H9 (cell line): ENCODE results near the gene SLC17A2. TPM values are rescaled to one million over a fixed set of nuclear protein-coding genes. Genes with fewer than 3 reads are reported as not detected.

Source experiments
- DNase-seq: peaks from one replicate; pipeline ENCODE4 v3.0.0-alpha.2; 2017
- H2AFZ ChIP-seq: one replicate; pipeline ENCODE4 v1.6.1; 2013; ENCODE audit warnings: mild to moderate bottlenecking, low read length, control low read depth, moderate library complexity
- H2AK5ac ChIP-seq: 2 replicates; pipeline ENCODE4 v1.6.1; 2013; ENCODE audit warnings: low read length, control low read depth, mixed read lengths; ENCODE audit not compliant: insufficient read length
- H2BK120ac ChIP-seq: one replicate; pipeline ENCODE4 v1.6.1; 2013; ENCODE audit warnings: low read depth, mild to moderate bottlenecking, low read length, control low read depth, inconsistent platforms; ENCODE audit not compliant: poor library complexity, severe bottlenecking
- H2BK12ac ChIP-seq: 2 replicates; pipeline ENCODE4 v1.6.1; 2013; ENCODE audit warnings: low read length, control low read depth, mixed read lengths, low read depth; ENCODE audit not compliant: insufficient read length
- H2BK15ac ChIP-seq: 2 replicates; pipeline ENCODE4 v1.6.1; 2013; ENCODE audit warnings: low read depth, low read length, control low read depth
- H2BK20ac ChIP-seq: one replicate; pipeline ENCODE4 v1.6.1; 2013; ENCODE audit warnings: low read depth, mild to moderate bottlenecking, low read length, control low read depth, inconsistent platforms; ENCODE audit not compliant: poor library complexity, severe bottlenecking
- H2BK5ac ChIP-seq: 2 replicates; pipeline ENCODE4 v1.6.1; 2013; ENCODE audit warnings: low read length, control low read depth, mixed read lengths; ENCODE audit not compliant: insufficient read length
- H3K14ac ChIP-seq: 2 replicates; pipeline ENCODE4 v1.6.1; 2013; ENCODE audit warnings: low read length, control low read depth; ENCODE audit not compliant: insufficient read depth
- H3K18ac ChIP-seq: 2 replicates; pipeline ENCODE4 v1.6.1; 2013; ENCODE audit warnings: low read depth, mild to moderate bottlenecking, mixed read lengths, low read length, control low read depth; ENCODE audit not compliant: insufficient read length
- H3K23ac ChIP-seq: 2 replicates; pipeline ENCODE4 v1.6.1; 2013; ENCODE audit warnings: low read length, control low read depth, mixed read lengths, low read depth; ENCODE audit not compliant: insufficient read length
- H3K23me2 ChIP-seq: 2 replicates; pipeline ENCODE4 v1.6.1; 2013; ENCODE audit warnings: low read depth, mild to moderate bottlenecking, mixed read lengths, low read length, control low read depth; ENCODE audit not compliant: insufficient read length, poor library complexity, severe bottlenecking
- H3K27ac ChIP-seq: 2 replicates; pipeline ENCODE4 v1.5.1; 2013; ENCODE audit warnings: low read length, control low read depth, mixed read lengths, low read depth; ENCODE audit not compliant: insufficient read length
- H3K27me3 ChIP-seq: 2 replicates; pipeline ENCODE4 v1.6.1; 2013; ENCODE audit warnings: low read length, control low read depth, inconsistent platforms; ENCODE audit not compliant: insufficient read depth
- H3K4ac ChIP-seq: 2 replicates; pipeline ENCODE4 v1.6.1; 2013; ENCODE audit warnings: low read depth, mild to moderate bottlenecking, control low read depth, inconsistent platforms, low read length, moderate library complexity
- H3K4me1 ChIP-seq: 2 replicates; pipeline ENCODE4 v1.6.1; 2013; ENCODE audit warnings: low read length, control low read depth, inconsistent platforms; ENCODE audit not compliant: insufficient read depth
- H3K4me2 ChIP-seq: 2 replicates; pipeline ENCODE4 v1.6.1; 2013; ENCODE audit warnings: low read length, control low read depth, mixed read lengths; ENCODE audit not compliant: insufficient read length, insufficient read depth
- H3K56ac ChIP-seq: 2 replicates; pipeline ENCODE4 v1.6.1; 2013; ENCODE audit warnings: low read depth, mild to moderate bottlenecking, mixed read lengths, low read length, control low read depth; ENCODE audit not compliant: insufficient read length
- H3K79me1 ChIP-seq: 2 replicates; pipeline ENCODE4 v1.6.1; 2013; ENCODE audit warnings: low read depth, mild to moderate bottlenecking, moderate library complexity, low read length, control low read depth, inconsistent platforms; ENCODE audit not compliant: insufficient read depth, poor library complexity, severe bottlenecking
- H3K79me2 ChIP-seq: 2 replicates; pipeline ENCODE4 v1.6.1; 2013; ENCODE audit warnings: low read length, control low read depth, inconsistent platforms; ENCODE audit not compliant: insufficient read depth
- H3K9ac ChIP-seq: 2 replicates; pipeline ENCODE4 v1.6.1; 2013; ENCODE audit warnings: low read length, control low read depth, mixed read lengths; ENCODE audit not compliant: insufficient read length; ENCODE audit errors: extremely low read depth
- H3K9me3 ChIP-seq: one replicate; pipeline ENCODE4 v1.6.1; 2013; ENCODE audit warnings: low read depth, low read length, inconsistent platforms; ENCODE audit not compliant: control insufficient read depth
- H3T11ph ChIP-seq: one replicate; pipeline ENCODE4 v1.6.1; 2013; ENCODE audit warnings: mild to moderate bottlenecking, low read length, control low read depth, inconsistent platforms
- H4K20me1 ChIP-seq: one replicate; pipeline ENCODE4 v1.6.1; 2013; ENCODE audit not compliant: control insufficient read depth, insufficient read length, insufficient read depth
- H4K5ac ChIP-seq: 2 replicates; pipeline ENCODE4 v1.6.1; 2013; ENCODE audit warnings: low read depth, mild to moderate bottlenecking, mixed read lengths, low read length, control low read depth; ENCODE audit not compliant: insufficient read length
- H4K8ac ChIP-seq: replicated peaks from 2 replicates; pipeline ENCODE4 v1.6.1; 2013; ENCODE audit warnings: low read length, control low read depth, mixed read lengths, low read depth; ENCODE audit not compliant: insufficient read length
- H4K91ac ChIP-seq: 2 replicates; pipeline ENCODE4 v1.6.1; 2013; ENCODE audit warnings: low read depth, mild to moderate bottlenecking, moderate library complexity, mixed read lengths, low read length, control low read depth; ENCODE audit not compliant: insufficient read length
- H3K27ac Mint-ChIP-seq, 3 experiments: 2 replicates in 2 of 3; 3 replicates in 1 of 3; pipeline ENCODE4 v1.8.0; 2020 to 2021; ENCODE audit warnings: mixed read lengths in 3 of 3, mild to moderate bottlenecking in 1 of 3, moderate library complexity in 1 of 3
- H3K27me3 Mint-ChIP-seq: 2 replicates; pipeline ENCODE4 v1.8.0; 2021; ENCODE audit warnings: low read depth, mild to moderate bottlenecking, moderate library complexity, mixed read lengths
- H3K36me3 Mint-ChIP-seq, 3 experiments: 2 replicates in 2 of 3; 3 replicates in 1 of 3; pipeline ENCODE4 v1.8.0; 2020 to 2021; ENCODE audit warnings: low read depth in 3 of 3, mixed read lengths in 3 of 3; ENCODE audit not compliant: insufficient read depth in 1 of 3
- H3K4me1 Mint-ChIP-seq, 2 experiments: 2 replicates each; pipeline ENCODE4 v1.8.0; 2020; ENCODE audit warnings: mixed read lengths in 2 of 2
- H3K4me3 Mint-ChIP-seq, 2 experiments: 2 replicates in 1 of 2; 3 replicates in 1 of 2; pipeline ENCODE4 v1.8.0; 2020 to 2021; ENCODE audit warnings: mild to moderate bottlenecking in 2 of 2, mixed read lengths in 2 of 2, moderate library complexity in 1 of 2
- H3K9me3 Mint-ChIP-seq, 2 experiments: 2 replicates in 1 of 2; 3 replicates in 1 of 2; pipeline ENCODE4 v1.8.0; 2020; ENCODE audit warnings: mild to moderate bottlenecking in 2 of 2, mixed read lengths in 2 of 2, moderate library complexity in 1 of 2
- CTCF ChIP-seq: fragments of 200-600 bp; sonication (generic); conservative IDR thresholded peaks from 3 replicates; pipeline ENCODE4 v1.8.0; 2021; ENCODE audit warnings: antibody characterized with exemption, mild to moderate bottlenecking
- WGBS: extraction: QIAGEN DNeasy Blood & Tissue Kit; methylation state at CpG from one replicate; pipeline ENCODE4 v1.1.7; 2013; ENCODE audit warnings: missing lambda C conversion rate, low lambda C conversion rate, mixed read lengths; ENCODE audit not compliant: insufficient read length; ENCODE audit errors: extremely low coverage; 5-methylcytosine and 5-hydroxymethylcytosine counted together
- total RNA-seq: library from RNA; stranded (reverse); gene quantifications from 2 replicates; pipeline ENCODE4 v1.2.1, GENCODE V29; 2021

SLC17A2 gene
- total RNA-seq, 1 experiment from 2014 or later = not detected

- H4K91ac ChIP-seq = no peak overlapping the region
- H3K9ac ChIP-seq = no peak overlapping the region
- H3K79me2 ChIP-seq = no peaks in the 10 kb centered on the region
- H2BK5ac ChIP-seq = no peak overlapping the region
- H3K23ac ChIP-seq = no peak overlapping the region
- no peak overlapping the region for H3K27ac ChIP-seq
- H2BK120ac ChIP-seq = no peak overlapping the region
- H3K14ac ChIP-seq = no peak overlapping the region
- H3K4me1 ChIP-seq = no peaks in the 10 kb centered on the region
- no peak overlapping the region for H3K18ac ChIP-seq
- H2AK5ac ChIP-seq = no peak overlapping the region
- no peaks in the 10 kb centered on the region for H3K9me3 ChIP-seq
- no peak overlapping the region for H4K8ac ChIP-seq
- no peak overlapping the region for H2BK20ac ChIP-seq
- no peak for DNase-seq
- H3T11ph ChIP-seq = no peak overlapping the region
- no peaks in the 10 kb centered on the region for H3K27me3 Mint-ChIP-seq
- no peaks in the 10 kb centered on the region for H3K27me3 ChIP-seq
- no peak overlapping the region for H3K4ac ChIP-seq
- no peaks in the 10 kb centered on the region for H3K9me3 Mint-ChIP-seq
- no CpG with 5 or more reads among the region's 7 CpGs for WGBS
- H4K5ac ChIP-seq = no peak overlapping the region
- no peak overlapping the region for H3K27ac Mint-ChIP-seq
- no peak overlapping the region for H2BK12ac ChIP-seq
- no peak for TF ChIP-seq CTCF
- peaks cover 3 to 5% of the 10 kb centered on the region in 2 experiments; a peak in 2 of 4 replicates for H3K4me1 Mint-ChIP-seq
- no peaks in the 10 kb centered on the region for H4K20me1 ChIP-seq
- no peaks in the 10 kb centered on the region for H3K36me3 Mint-ChIP-seq
- H2BK15ac ChIP-seq = no peak overlapping the region
- no peak overlapping the region for H3K4me2 ChIP-seq
- H3K4me3 Mint-ChIP-seq = no peak overlapping the region
- no peaks in the 10 kb centered on the region for H3K23me2 ChIP-seq
- H3K79me1 ChIP-seq = no peaks in the 10 kb centered on the region
- H2AFZ ChIP-seq = no peak overlapping the region
- H3K56ac ChIP-seq = no peak overlapping the region
Measured at GRCh38 chr6:25916789-25917490, 13.6 kb downstream of the SLC17A2 start.
